Hypothalamus (tissue), 51 donors: ENCODE measurements around the gene FFAR3.
"Not testable (repeated sequence)": the region's sequence is repeated elsewhere in the genome, so short reads cannot be mapped to it uniquely, and the experiment has no call there.

Experiments
- DNase-seq, 51 donors: peaks; one replicate each; lab custom pipeline; 2025; lab: John Stamatoyannopoulos, UW

FFAR3 gene

DNA sequence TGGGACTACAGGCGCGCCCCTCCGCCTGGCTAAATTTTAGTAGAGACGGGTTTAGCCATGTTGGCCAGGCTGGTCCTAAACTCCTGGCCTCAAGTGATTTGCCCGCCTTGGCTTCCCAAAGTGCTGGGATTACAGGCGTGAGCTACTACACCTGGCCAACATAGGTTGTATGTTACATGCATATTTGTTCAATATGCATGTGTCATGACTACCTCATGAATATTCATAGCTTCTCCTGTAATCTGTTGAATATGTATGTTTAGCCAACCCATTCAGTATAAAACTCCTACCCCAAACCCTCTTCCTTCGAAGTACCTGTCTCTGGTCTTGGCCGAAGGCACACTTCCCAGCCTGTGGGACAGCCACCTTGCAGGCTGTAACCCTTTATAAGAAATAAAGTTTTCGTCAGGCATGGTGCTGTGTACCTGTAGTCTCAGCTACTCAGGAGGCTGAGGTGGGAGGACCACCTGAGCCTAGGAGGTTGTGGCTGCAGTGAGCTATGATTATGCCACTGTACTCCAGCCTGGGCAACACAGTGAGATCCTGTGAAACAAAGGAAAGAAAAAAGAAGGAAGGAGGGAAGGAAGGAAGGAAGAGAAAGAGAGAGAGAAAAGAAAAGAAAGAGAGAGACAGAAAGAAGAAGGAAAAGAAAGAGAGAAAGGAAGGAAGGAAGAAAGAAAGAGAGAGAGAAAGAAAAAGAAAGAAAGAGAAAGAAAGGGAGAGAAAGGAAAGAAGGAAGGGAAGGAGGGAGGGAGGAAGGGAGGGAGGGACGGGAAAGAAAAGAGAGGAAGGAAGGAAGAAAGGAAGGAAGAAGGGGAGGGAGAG, 41.9 kb downstream of the FFAR3 start:
- no peak for DNase-seq

DNA sequence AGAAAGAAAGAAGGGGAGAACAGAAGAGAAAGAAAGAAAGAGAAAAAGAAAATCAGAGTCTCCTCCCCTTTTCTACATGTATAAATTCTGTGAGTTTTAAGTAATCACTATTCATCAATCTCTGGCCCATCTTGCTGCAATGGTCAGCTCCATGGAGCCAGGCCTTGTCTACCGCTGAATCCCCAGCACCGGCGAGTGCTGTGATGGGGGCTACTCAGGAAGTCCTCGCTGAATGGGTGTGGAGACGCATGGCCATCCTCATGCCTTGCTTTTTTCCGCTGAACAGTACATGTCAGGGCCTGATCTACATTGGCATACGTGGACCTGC, 42.5 kb downstream of the FFAR3 start:
- DNase-seq: no peak

DNA sequence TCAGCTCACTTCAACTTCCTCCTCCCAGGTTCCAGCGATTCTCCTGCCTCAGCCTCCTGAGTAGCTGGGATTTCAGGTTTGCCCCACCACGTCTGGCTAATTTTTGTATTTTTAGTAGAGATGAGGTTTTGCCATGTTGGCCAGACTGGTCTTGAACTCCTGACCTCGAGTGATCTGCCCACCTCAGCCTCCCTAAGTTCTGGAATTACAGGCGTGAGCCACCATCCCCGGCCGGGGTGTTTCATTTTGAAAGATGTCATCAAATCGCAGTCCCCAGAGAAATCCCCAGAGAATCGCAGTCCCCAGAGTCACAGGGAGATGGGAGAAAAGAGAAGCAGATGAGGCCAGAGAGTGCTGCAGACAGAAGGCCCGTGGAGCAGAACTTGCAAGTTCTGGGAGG, 43.2 kb downstream of the FFAR3 start:
- DNase-seq: not testable (repeated sequence)

DNA sequence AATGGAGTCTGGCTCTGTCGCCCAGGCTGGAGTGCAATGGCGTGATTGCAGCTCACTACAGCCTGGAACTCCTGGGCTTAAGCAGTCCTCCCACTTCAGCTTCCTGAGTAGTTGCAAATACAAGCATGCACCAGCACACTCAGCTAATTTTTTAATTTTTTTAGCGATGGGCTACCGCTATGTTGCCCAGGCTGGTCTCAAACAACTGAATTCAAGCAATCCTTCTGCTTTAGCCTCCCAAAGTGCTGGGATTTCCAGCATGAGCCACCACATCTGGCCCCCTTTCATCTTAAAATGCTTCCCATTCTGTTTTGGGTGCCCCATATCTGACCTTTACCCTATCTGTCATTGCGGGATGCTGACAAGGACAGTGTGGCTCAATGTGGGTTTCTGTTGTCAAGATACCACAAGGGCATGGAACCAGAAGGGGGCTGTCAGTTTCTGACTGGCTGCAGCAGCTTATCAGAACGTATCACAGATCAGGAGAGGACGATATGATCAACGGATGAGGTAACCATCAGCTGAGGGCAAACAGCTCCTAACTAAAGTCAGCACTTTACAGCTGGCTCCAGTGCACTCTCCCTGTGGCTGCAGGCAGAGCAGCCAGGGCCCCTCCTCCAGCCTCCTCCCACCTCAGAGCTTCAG, 45.0 kb downstream of the FFAR3 start:
- DNase-seq: no peak

DNA sequence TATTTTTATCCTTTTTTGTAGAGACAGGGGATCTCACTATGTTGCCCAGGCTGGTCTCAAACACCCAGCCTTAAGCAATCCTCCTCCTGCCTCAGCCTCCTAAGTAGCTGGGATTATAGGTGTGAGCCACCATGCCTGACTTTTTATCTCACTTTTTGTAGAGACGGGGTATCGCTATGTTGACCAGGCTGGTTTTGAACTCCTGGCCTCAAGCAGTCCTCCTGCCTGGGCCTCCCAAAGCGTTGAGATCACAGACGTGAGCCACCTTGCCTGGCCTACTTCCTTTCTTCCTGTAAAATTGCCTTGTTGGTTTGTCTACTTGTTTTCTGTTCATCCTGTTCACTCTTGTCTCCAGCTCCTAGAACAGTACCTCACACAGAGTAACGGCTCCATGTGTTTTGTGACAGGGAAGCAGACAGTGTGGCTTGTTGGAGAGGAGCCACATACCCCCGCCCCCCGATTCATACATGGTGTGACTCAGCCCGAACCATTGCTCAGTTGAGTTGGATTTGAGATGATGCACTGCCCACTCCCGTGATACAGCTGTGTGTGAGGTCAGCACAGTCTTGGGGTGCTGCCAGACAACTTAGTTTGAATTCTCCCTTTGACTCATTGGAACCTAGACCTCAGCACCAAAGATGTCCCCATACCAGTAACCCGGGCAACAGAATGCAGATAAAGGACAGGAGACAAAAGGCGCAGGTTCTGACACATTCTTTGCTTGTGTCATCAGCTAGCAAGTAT, 46.8 kb downstream of the FFAR3 start:
- peak in 4 of 51 donors; percentile 3 to 58 (median 26) for DNase-seq

DNA sequence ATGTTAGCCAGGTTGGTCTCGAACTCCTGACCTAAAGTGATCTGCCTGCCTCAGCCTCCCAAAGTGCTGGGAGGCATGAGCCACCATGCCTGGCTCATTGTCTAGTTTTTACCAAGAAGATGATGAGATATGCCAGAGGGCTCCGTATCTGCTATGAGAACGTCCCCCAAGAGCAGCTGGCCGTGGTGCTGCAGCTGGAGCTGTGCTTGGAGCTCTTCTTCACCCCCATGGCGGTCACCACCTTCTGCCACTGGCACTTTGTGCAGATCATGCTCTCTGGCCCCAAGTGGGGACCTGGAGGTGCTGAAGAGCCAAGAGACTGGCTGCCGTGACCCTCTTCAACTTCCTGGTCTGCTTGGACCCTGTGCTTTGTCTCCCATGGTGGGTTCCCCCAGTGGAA, 49.4 kb downstream of the FFAR3 start:
- no peak for DNase-seq

DNA sequence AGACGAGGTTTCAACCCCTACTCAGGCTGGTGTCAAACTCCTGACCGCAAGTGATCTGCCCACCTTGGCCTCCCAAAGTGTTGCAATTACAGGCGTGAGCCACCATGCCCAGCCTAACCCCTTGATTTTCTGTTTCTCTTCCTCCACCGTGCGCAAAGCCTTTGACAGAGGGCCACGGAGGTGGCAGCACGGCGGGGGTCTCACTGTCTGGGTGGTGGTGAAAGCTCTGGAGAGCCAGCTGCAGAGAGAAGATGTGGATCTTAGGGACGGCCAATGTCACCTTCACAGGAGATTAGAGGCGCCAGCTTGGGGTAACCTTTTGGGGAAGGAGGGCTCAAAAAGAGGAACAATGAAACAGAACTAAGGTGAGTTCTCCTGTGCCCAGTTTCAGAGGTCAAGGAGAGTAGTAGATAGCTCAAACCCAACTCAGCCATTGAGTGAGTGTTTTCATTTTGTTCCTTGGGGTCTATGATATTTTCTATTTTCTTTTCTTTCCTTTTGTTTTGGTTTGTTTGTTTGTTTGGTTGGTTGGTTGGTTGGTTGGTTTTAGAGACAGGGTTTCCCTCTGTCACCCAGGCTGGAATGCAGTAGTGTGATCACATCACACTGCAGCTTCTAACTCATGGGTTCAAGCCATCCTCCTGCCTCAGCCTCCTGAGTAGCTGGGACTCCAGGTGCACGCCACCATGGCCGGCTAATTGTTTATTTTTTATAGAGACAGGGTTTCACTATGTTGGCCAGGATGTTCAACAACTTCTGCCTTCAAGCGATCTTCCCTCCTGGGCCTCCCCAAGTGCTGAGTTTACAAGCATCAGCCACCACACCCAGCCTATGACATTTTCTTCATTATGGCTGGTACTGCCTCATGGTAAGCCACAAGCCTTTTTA, 50.3 kb downstream of the FFAR3 start:
- no peak for DNase-seq

DNA sequence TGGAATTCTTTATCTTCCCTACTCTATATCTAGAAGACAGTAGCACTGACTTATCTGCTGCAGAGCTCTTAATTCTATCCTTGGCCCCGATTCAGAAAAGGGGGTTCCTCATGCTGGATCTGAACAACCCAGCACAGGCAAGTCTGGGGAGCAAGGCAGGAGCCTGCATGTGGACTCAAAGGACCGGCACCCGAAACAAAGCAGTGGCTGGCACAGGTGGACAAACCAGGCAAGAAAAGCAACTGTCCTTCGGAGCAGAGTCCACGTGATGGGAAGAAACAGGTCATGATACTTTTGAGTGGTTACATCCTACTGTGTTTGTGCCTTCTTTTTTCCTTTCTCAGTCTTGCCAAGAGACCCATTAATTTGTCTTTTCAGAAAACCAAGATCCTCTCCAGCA, 50.9 kb downstream of the FFAR3 start:
- no peak for DNase-seq
